ENCODE measurements around the gene SEC11A.

- TF ChIP-seq NFIC (IDR thresholded peaks at IDR 0.05) (no peak), CEBPB (IDR thresholded peaks at IDR 0.05) (no peak), EP300 (IDR thresholded peaks at IDR 0.05; ENCODE audit: borderline replicate concordance) (no peak), EGR1 (IDR thresholded peaks at IDR 0.05) (no peak), MAX (IDR thresholded peaks at IDR 0.05) (no peak), REST (IDR thresholded peaks at IDR 0.05; ENCODE audit: low read depth) (no peak), CREB1 (IDR thresholded peaks at IDR 0.05; ENCODE audit: low read depth) (no peak)
Observed at GRCh38 chr15:84661001-84661400, 54.9 kb downstream of the SEC11A start.
